HCT116 (cell line): ENCODE measurements around the gene INO80. TPM values are rescaled to one million over a fixed set of nuclear protein-coding genes. Genes with fewer than 3 reads are reported as not detected.

Source experiments
- ATAC-seq: fragments of 200-7000 bp; cut with Tn5 transposase; 2 replicates; pipeline ENCODE4 v1.9.1; 2020; ENCODE audit warnings: mild to moderate bottlenecking, moderate library complexity
- BruUV-seq: library from RNA; stranded (reverse); fragments of 400-500 nt; replicated peaks from 2 replicates; lab custom pipeline; 2021; lab: Mats Ljungman, UMichigan
- CTCF ChIA-PET: fragments of 300-600 bp; sonication (Branson Sonifier 250); formaldehyde crosslinking; loops from one replicate; lab custom pipeline; 2021; ENCODE audit warnings: antibody characterized with exemption; lab: Charles Lee
- POLR2A ChIA-PET: fragments of 300-600, 350-600 bp; sonication (Branson Sonifier 250); formaldehyde crosslinking; loops from one replicate; lab custom pipeline; 2021; ENCODE audit warnings: antibody characterized with exemption; lab: Charles Lee
- RAD21 ChIA-PET, 2 experiments: fragments of 300-600 bp; sonication (Branson Sonifier 250); formaldehyde crosslinking; loops; one replicate each; lab custom pipeline; 2023; ENCODE audit warnings: low total read pairs in 2 of 2; ENCODE audit not compliant: uncharacterized antibody in 2 of 2, unreplicated experiment in 2 of 2, low non-redundant PET in 1 of 2; lab: Charles Lee
- DNase-seq: peaks from one replicate; pipeline ENCODE4 v3.0.0-alpha.2; 2010; ENCODE audit warnings: low read depth, low spot score
- H2AFZ ChIP-seq: fragments of 200-600 bp; shearing (Covaris generic), sonication (generic); 2 replicates; pipeline ENCODE4 v1.6.1; 2017; ENCODE audit warnings: low read depth, mixed run types, mixed read lengths, antibody characterized with exemption, low read length; ENCODE audit not compliant: poor library complexity, severe bottlenecking
- H3K27ac ChIP-seq: 2 replicates; pipeline ENCODE4 v1.5.1; 2012; ENCODE audit warnings: low read depth, low read length
- H3K27me3 ChIP-seq: fragments of 200-600 bp; sonication (generic); 2 replicates; pipeline ENCODE4 v1.6.1; 2016; ENCODE audit warnings: mixed run types, low read length, mixed read lengths; ENCODE audit not compliant: insufficient read depth
- H3K36me3 ChIP-seq, 2 experiments: fragments of 200-500 bp in 1 of 2; fragments of 200-600 bp in 1 of 2; sonication (Bioruptor generic) in 1 of 2; sonication (generic) in 1 of 2; 2 replicates each; pipeline versions ENCODE4 v1.5.1 to v1.6.1; 2014 to 2016; ENCODE audit warnings: low read length in 2 of 2, inconsistent platforms in 1 of 2, mixed read lengths in 1 of 2, mixed run types in 1 of 2; ENCODE audit not compliant: insufficient read depth in 2 of 2, control insufficient read depth in 1 of 2
- H3K4me1 ChIP-seq, 2 experiments: fragments of 200-600 bp in 1 of 2; sonication (generic) in 1 of 2; 2 replicates each; pipeline versions ENCODE4 v1.5.1 to v1.6.1; 2012 to 2017; ENCODE audit warnings: low read length in 2 of 2, inconsistent platforms in 1 of 2, mild to moderate bottlenecking in 1 of 2, mixed read lengths in 1 of 2, mixed run types in 1 of 2, moderate library complexity in 1 of 2; ENCODE audit not compliant: insufficient read depth in 2 of 2, control insufficient read depth in 1 of 2
- H3K4me2 ChIP-seq: fragments of 200-600 bp; sonication (generic); 2 replicates; pipeline ENCODE4 v1.6.1; 2017; ENCODE audit warnings: mixed run types, low read length, mixed read lengths
- H3K4me3 ChIP-seq, 2 experiments: fragments of 200-600 bp in 1 of 2; sonication (generic) in 1 of 2; replicated peaks in 1 of 2; 2 replicates each; pipeline ENCODE4 v1.5.1; 2011 to 2016; ENCODE audit warnings: low read length in 2 of 2, control low read depth in 1 of 2, low read depth in 1 of 2, mild to moderate bottlenecking in 1 of 2, mixed read lengths in 1 of 2, mixed run types in 1 of 2
- H3K79me2 ChIP-seq: fragments of 200-600 bp; sonication (generic); 2 replicates; pipeline ENCODE4 v1.6.1; 2017; ENCODE audit warnings: mild to moderate bottlenecking, mixed run types, low read length, moderate library complexity, mixed read lengths; ENCODE audit not compliant: insufficient read depth
- H3K9ac ChIP-seq: fragments of 200-600 bp; sonication (generic); 2 replicates; pipeline ENCODE4 v1.6.1; 2016; ENCODE audit warnings: low read length, mixed read lengths
- H3K9me2 ChIP-seq: fragments of 200-600 bp; sonication (generic), shearing (Covaris generic); 2 replicates; pipeline ENCODE4 v1.6.1; 2017; ENCODE audit warnings: mixed run types, mild to moderate bottlenecking, moderate library complexity; ENCODE audit not compliant: insufficient read depth
- H3K9me3 ChIP-seq, 2 experiments: fragments of 200-500 bp in 1 of 2; fragments of 200-600 bp in 1 of 2; sonication (Bioruptor generic) in 1 of 2; sonication (generic) in 1 of 2; 2 replicates each; pipeline ENCODE4 v1.6.1; 2014 to 2017; ENCODE audit warnings: low read length in 2 of 2, mixed read lengths in 2 of 2, inconsistent platforms in 1 of 2, low read depth in 1 of 2, mild to moderate bottlenecking in 1 of 2, mixed run types in 1 of 2, moderate library complexity in 1 of 2; ENCODE audit not compliant: control insufficient read depth in 1 of 2, insufficient read depth in 1 of 2
- H4K20me1 ChIP-seq: fragments of 200-600 bp; sonication (generic), shearing (Covaris generic); 2 replicates; pipeline ENCODE4 v1.6.1; 2017; ENCODE audit warnings: mixed run types, mild to moderate bottlenecking, moderate library complexity; ENCODE audit not compliant: insufficient read depth
- ATF3 ChIP-seq: IDR thresholded peaks from 2 replicates; pipeline ENCODE4 v1.6.1; 2012
- CEBPB ChIP-seq: IDR thresholded peaks from 2 replicates; pipeline ENCODE4 v1.6.1; 2012; ENCODE audit warnings: low read depth
- CTCF ChIP-seq, 3 experiments: fragments of 200-600 bp in 1 of 3; sonication (generic) in 1 of 3; IDR thresholded peaks in 2 of 3; conservative IDR thresholded peaks in 1 of 3; 2 replicates each; pipeline ENCODE4 v1.5.1; 2012 to 2017; ENCODE audit warnings: low read depth in 2 of 3, low read length in 2 of 3, antibody characterized with exemption in 1 of 3, borderline replicate concordance in 1 of 3, control low read depth in 1 of 3, mild to moderate bottlenecking in 1 of 3, mixed read lengths in 1 of 3, mixed run types in 1 of 3, moderate library complexity in 1 of 3; ENCODE audit not compliant: insufficient read depth in 1 of 3
- EZH2phosphoT487 ChIP-seq: fragments of 200-600 bp; IDR thresholded peaks from 2 replicates; pipeline ENCODE4 v1.6.1; 2018; ENCODE audit warnings: antibody characterized with exemption, borderline replicate concordance
- MAX ChIP-seq: IDR thresholded peaks from 2 replicates; pipeline ENCODE4 v1.6.1; 2012
- POLR2AphosphoS5 ChIP-seq: IDR thresholded peaks from 2 replicates; pipeline ENCODE4 v1.6.1; 2011; ENCODE audit warnings: mild to moderate bottlenecking, low read depth, low read length, moderate library complexity
- SIN3A ChIP-seq: IDR thresholded peaks from 2 replicates; pipeline ENCODE4 v1.6.1; 2012; ENCODE audit warnings: low read depth
- SP1 ChIP-seq: IDR thresholded peaks from 2 replicates; pipeline ENCODE4 v1.6.1; 2012; ENCODE audit warnings: low read depth
- YY1 ChIP-seq: IDR thresholded peaks from 2 replicates; pipeline ENCODE4 v1.6.1; 2011; ENCODE audit warnings: low read length, low read depth, moderate library complexity, mild to moderate bottlenecking; ENCODE audit not compliant: insufficient replicate concordance; ENCODE audit errors: extremely low read depth
- ZFX ChIP-seq: fragments of 450-650 bp; IDR thresholded peaks from 2 replicates; pipeline ENCODE4 v1.6.1; 2017
- intact Hi-C: fragments of 100-400 bp; cut with micrococcal nuclease; formaldehyde crosslinking; loops from 2 replicates; pipeline ENCODE4 v1.10.0; 2022
- total RNA-seq: library from RNA; stranded (reverse); gene quantifications from one replicate; pipeline ENCODE4 v1.2.1, GENCODE V29; 2021; ENCODE audit not compliant: unreplicated experiment

Gene INO80
- total RNA-seq, 1 experiment from 2014 or later, result 28.2 TPM

- H3K9me2 ChIP-seq, result no peaks in the 10 kb centered on the region
- no peaks in the 10 kb centered on the region for H4K20me1 ChIP-seq
- peak overlapping the region; percentile 100 for H3K4me2 ChIP-seq
- H3K9me3 ChIP-seq, result no peaks in the 10 kb centered on the region
- peaks cover 15% of the 10 kb centered on the region; the same call in 1 of the 2 replicates for H3K27me3 ChIP-seq
- intact Hi-C loops, result loop anchor here (5.0 to 10.0 kb wide), 2 partner anchors 91 to 253 kb away; no protein-coding TSS in a partner anchor
- peak overlapping the region in 1 of 2 experiments; percentile 65; a peak in 1 of 4 replicates for H3K4me3 ChIP-seq
- ATAC-seq (no peak), DNase-seq (no peak)
- peak overlapping the region; percentile 31; the same call in 1 of the 2 replicates for H3K9ac ChIP-seq
- no TSS peak for BruUV-seq
- no peaks in the 10 kb centered on the region for H3K79me2 ChIP-seq
- H3K4me1 ChIP-seq, result peaks cover 19 to 41% of the 10 kb centered on the region in 2 experiments
- TF ChIP-seq ATF3 (no peak), SIN3A (no peak)
- peak overlapping the region; percentile 61 for H2AFZ ChIP-seq
- RAD21 ChIA-PET, result no interaction called here
- H3K36me3 ChIP-seq, result no peaks in the 10 kb centered on the region
- CTCF ChIA-PET, result interaction anchor here (1.4 to 4.8 kb wide), 5 partner anchors 8 to 253 kb away, joined by 5 to 69 read pairs (median 16); no protein-coding TSS in a partner anchor
- POLR2A ChIA-PET, result interaction anchor here (0.9 to 4.4 kb wide), 3 partner anchors 22 to 246 kb away, joined by 3 to 48 read pairs (median 3); partner anchors contain the start of gene CHAC1
- H3K27ac ChIP-seq, result no peak overlapping the region
Measured at GRCh38 chr15:40931300-40932142, 184.6 kb downstream of the INO80 start.

- intact Hi-C loops, result loop anchor here (5.0 to 10.0 kb wide), 2 partner anchors 92 to 254 kb away; no protein-coding TSS in a partner anchor
- TSS peak; percentile 55 for BruUV-seq
- peak overlapping the region; percentile 52 to 65 for H3K4me3 ChIP-seq
- H3K9me2 ChIP-seq, result no peaks in the 10 kb centered on the region
- RAD21 ChIA-PET, result interaction anchor here (0.5 to 1.1 kb wide), 9 partner anchors 23 to 563 kb away, joined by 3 to 10 read pairs (median 5); partner anchors contain the start of gene CHAC1 (in 1 of the 2)
- H3K4me2 ChIP-seq, result peak overlapping the region; percentile 100
- no peak for TF ChIP-seq ZFX
- no peak for TF ChIP-seq CEBPB
- peak; percentile 95 for TF ChIP-seq MAX
- no peak for TF ChIP-seq EZH2phosphoT487
- TF ChIP-seq YY1, result peak; percentile 59
- TF ChIP-seq SP1, result no peak; the same call in 1 of the 2 replicates
- peak; percentile 31; the same call in 1 of the 2 replicates for TF ChIP-seq POLR2AphosphoS5
- peak; percentile 70 to 89 (median 80) for TF ChIP-seq CTCF (IDR thresholded peaks at IDR 0.05 in 2 of 3, conservative IDR thresholded peaks at IDR 0.05 in 1 of 3; ENCODE audit: borderline replicate concordance in 1 of 3, insufficient read depth in 1 of 3, low read depth in 2 of 3, low read length in 2 of 3)
- no peaks in the 10 kb centered on the region for H3K36me3 ChIP-seq
- peak; percentile 70 for DNase-seq
- peaks cover 15% of the 10 kb centered on the region; the same call in 1 of the 2 replicates for H3K27me3 ChIP-seq
- peak overlapping the region; percentile 31; the same call in 1 of the 2 replicates for H3K9ac ChIP-seq
- ATAC-seq, result peak; percentile 51
- POLR2A ChIA-PET, result interaction anchor here (0.7 to 4.4 kb wide), 11 partner anchors 10 to 319 kb away, joined by 3 to 48 read pairs (median 4); partner anchors contain the start of genes CHAC1 and VPS18
- H3K27ac ChIP-seq, result no peak overlapping the region; the same call in 1 of the 2 replicates
- CTCF ChIA-PET, result interaction anchor here (0.6 to 4.8 kb wide), 23 partner anchors 9 to 901 kb away, joined by 3 to 69 read pairs (median 4); partner anchors contain the start of genes CHAC1 and VPS18
- no peaks in the 10 kb centered on the region for H3K79me2 ChIP-seq
- H3K9me3 ChIP-seq, result no peaks in the 10 kb centered on the region
- H2AFZ ChIP-seq, result peak overlapping the region; percentile 61
- no peaks in the 10 kb centered on the region for H4K20me1 ChIP-seq
- peaks cover 19 to 41% of the 10 kb centered on the region in 2 experiments for H3K4me1 ChIP-seq
Measured at GRCh38 chr15:40930430-40931299, 185.4 kb downstream of the INO80 start.
